CD4-positive, alpha-beta T cell treated with Interleukin-15 for 4 hours (primary cell): Measurements from ENCODE around the gene HES5.

Experiments
- DNase-seq: peaks from one replicate; pipeline ENCODE4 v3.0.0-alpha.2; 2020; ENCODE audit warnings: low spot score

Gene HES5

GRCh38 chr1:2546515-2547209 is 16.6 kb upstream of the HES5 start:
- peak; percentile 89 for DNase-seq

GRCh38 chr1:2545754-2546514 is 15.9 kb upstream of the HES5 start:
- peak; percentile 92 for DNase-seq

GRCh38 chr1:2544875-2545640 is 15.0 kb upstream of the HES5 start:
- no peak for DNase-seq

GRCh38 chr1:2544093-2544874 is 14.2 kb upstream of the HES5 start:
- DNase-seq = no peak

- DNase-seq = peak; percentile 23
Measured at GRCh38 chr1:2543543-2544092, 13.6 kb upstream of the HES5 start.

- no peak for DNase-seq
Measured at GRCh38 chr1:2542246-2542915, 12.3 kb upstream of the HES5 start.

GRCh38 chr1:2541619-2542245 is 11.7 kb upstream of the HES5 start:
- DNase-seq = no peak

GRCh38 chr1:2540816-2541492 is 10.9 kb upstream of the HES5 start:
- no peak for DNase-seq

GRCh38 chr1:2539312-2539907 is 9.3 kb upstream of the HES5 start:
- peak; percentile 32 for DNase-seq

GRCh38 chr1:2538872-2539271 is 8.8 kb upstream of the HES5 start:
- DNase-seq = no peak

GRCh38 chr1:2538376-2538775 is 8.3 kb upstream of the HES5 start:
- no peak for DNase-seq

GRCh38 chr1:2537784-2538115 is 7.7 kb upstream of the HES5 start:
- no peak for DNase-seq

- no peak for DNase-seq
Measured at GRCh38 chr1:2535981-2536380, 5.9 kb upstream of the HES5 start.

GRCh38 chr1:2535455-2535854 is 5.4 kb upstream of the HES5 start:
- no peak for DNase-seq

GRCh38 chr1:2534687-2535441 is 4.8 kb upstream of the HES5 start:
- DNase-seq = no peak

- no peak for DNase-seq
Measured at GRCh38 chr1:2534315-2534686, 4.2 kb upstream of the HES5 start.

- no peak for DNase-seq
Measured at GRCh38 chr1:2533365-2533764, 3.3 kb upstream of the HES5 start.

- no peak for DNase-seq
Measured at GRCh38 chr1:2532485-2533160, 2.6 kb upstream of the HES5 start.
